Astrocyte (in vitro differentiated cells and primary cell): ENCODE results near the gene LGALS3BP. TPM values are rescaled to one million over a fixed set of nuclear protein-coding genes. Genes with fewer than 3 reads are reported as not detected.

Experiments
- DNase-seq: peaks from one replicate; pipeline ENCODE4 v3.0.0-alpha.2; 2010; ENCODE audit warnings: low read depth
- FAIRE-seq: peaks from 2 replicates; lab custom pipeline; 2011; peaks lifted over from hg19 to GRCh38; lab: Jason Lieb, UNC
- H2AFZ ChIP-seq: 2 replicates; pipeline ENCODE4 v1.6.0; 2012; ENCODE audit warnings: low read depth, low read length, inconsistent platforms
- H3K27ac ChIP-seq: 2 replicates; pipeline ENCODE4 v1.5.1; 2011; ENCODE audit warnings: low read depth, low read length, inconsistent platforms
- H3K27me3 ChIP-seq: 2 replicates; pipeline ENCODE4 v1.6.0; 2011; ENCODE audit warnings: low read length, inconsistent platforms; ENCODE audit not compliant: insufficient read depth
- H3K36me3 ChIP-seq: 2 replicates; pipeline ENCODE4 v1.5.1; 2011; ENCODE audit warnings: low read length, inconsistent platforms; ENCODE audit not compliant: insufficient read depth
- H3K4me1 ChIP-seq: 2 replicates; pipeline ENCODE4 v1.5.1; 2011; ENCODE audit warnings: low read length, inconsistent platforms; ENCODE audit not compliant: insufficient read depth
- H3K4me2 ChIP-seq: 2 replicates; pipeline ENCODE4 v1.6.0; 2012; ENCODE audit warnings: low read length, inconsistent platforms
- H3K4me3 ChIP-seq: 2 replicates; pipeline ENCODE4 v1.5.1; 2011; ENCODE audit warnings: low read depth, mild to moderate bottlenecking, low read length, inconsistent platforms; ENCODE audit not compliant: insufficient read depth
- H3K79me2 ChIP-seq: 2 replicates; pipeline ENCODE4 v1.6.0; 2012; ENCODE audit warnings: mild to moderate bottlenecking, low read length, inconsistent platforms; ENCODE audit not compliant: insufficient read depth
- H3K9ac ChIP-seq: 2 replicates; pipeline ENCODE4 v1.6.0; 2012; ENCODE audit warnings: mild to moderate bottlenecking, low read length, inconsistent platforms
- H3K9me3 ChIP-seq: 2 replicates; pipeline ENCODE4 v1.5.1; 2012; ENCODE audit warnings: low read depth, mild to moderate bottlenecking, low read length, inconsistent platforms; ENCODE audit not compliant: insufficient read depth
- H4K20me1 ChIP-seq: 2 replicates; pipeline ENCODE4 v1.6.0; 2012; ENCODE audit warnings: low read length, inconsistent platforms; ENCODE audit not compliant: insufficient read depth
- H3K27ac Mint-ChIP-seq: one replicate; pipeline ENCODE4 v1.8.0; 2021; ENCODE audit warnings: mild to moderate bottlenecking, mixed read lengths; ENCODE audit not compliant: unreplicated experiment
- H3K27me3 Mint-ChIP-seq: one replicate; pipeline ENCODE4 v1.8.0; 2021; ENCODE audit warnings: low read depth, mixed read lengths; ENCODE audit not compliant: unreplicated experiment
- H3K36me3 Mint-ChIP-seq: one replicate; pipeline ENCODE4 v1.8.0; 2021; ENCODE audit warnings: low read depth, mixed read lengths; ENCODE audit not compliant: unreplicated experiment
- H3K4me1 Mint-ChIP-seq: one replicate; pipeline ENCODE4 v1.8.0; 2021; ENCODE audit warnings: low read depth, mixed read lengths; ENCODE audit not compliant: unreplicated experiment
- H3K4me3 Mint-ChIP-seq: one replicate; pipeline ENCODE4 v1.8.0; 2021; ENCODE audit warnings: mild to moderate bottlenecking, moderate library complexity, mixed read lengths; ENCODE audit not compliant: unreplicated experiment
- H3K9me3 Mint-ChIP-seq: one replicate; pipeline ENCODE4 v1.8.0; 2021; ENCODE audit warnings: mild to moderate bottlenecking, mixed read lengths; ENCODE audit not compliant: unreplicated experiment
- CTCF ChIP-seq: IDR thresholded peaks from 2 replicates; pipeline ENCODE4 v1.5.1; 2011; ENCODE audit warnings: low read depth, mild to moderate bottlenecking, inconsistent platforms, low read length, moderate library complexity; ENCODE audit not compliant: insufficient read depth
- EZH2 ChIP-seq: IDR thresholded peaks from 2 replicates; pipeline ENCODE4 v1.6.1; 2012; ENCODE audit warnings: mild to moderate bottlenecking, low read length, inconsistent platforms; ENCODE audit not compliant: insufficient read depth
- total RNA-seq: library from RNA; stranded (reverse); gene quantifications from 2 replicates; pipeline ENCODE4 v1.2.1, GENCODE V29; 2021

LGALS3BP gene
- total RNA-seq, 1 donor from 2014 or later = 495 TPM

GRCh38 chr17:79024901-79025737 is 45.4 kb upstream of the LGALS3BP start:
- Mint-ChIP-seq H3K4me1 (peaks cover 19% of the 10 kb centered on the region), H3K4me3 (peak overlapping the region; percentile 73), H3K36me3 (no peaks in the 10 kb centered on the region), H3K27me3 (peaks cover 61% of the 10 kb centered on the region), H3K27ac (no peak overlapping the region), H3K9me3 (peaks cover 2% of the 10 kb centered on the region)
- H3K9ac ChIP-seq = peak overlapping the region; percentile 51
- TF ChIP-seq EZH2 (no peak), CTCF (no peak)
- peaks cover 38% of the 10 kb centered on the region for H3K27me3 ChIP-seq
- no peak overlapping the region for H3K27ac ChIP-seq
- H3K79me2 ChIP-seq = no peaks in the 10 kb centered on the region
- H3K9me3 ChIP-seq = no peaks in the 10 kb centered on the region
- H3K36me3 ChIP-seq = no peaks in the 10 kb centered on the region
- H3K4me3 ChIP-seq = peak overlapping the region; percentile 64
- no peaks in the 10 kb centered on the region for H4K20me1 ChIP-seq
- DNase-seq (no peak), FAIRE-seq (no peak)
- H3K4me1 ChIP-seq = peaks cover 30% of the 10 kb centered on the region
- peak overlapping the region; percentile 79 for H2AFZ ChIP-seq
- H3K4me2 ChIP-seq = peak overlapping the region; percentile 96

- H3K4me1 Mint-ChIP-seq = peaks cover 17% of the 10 kb centered on the region
- no peak for DNase-seq
These were observed 44.4 kb upstream of the LGALS3BP start, which contains the start of gene C1QTNF1 for GRCh38 chr17:79023886-79024771. Gene C1QTNF1, plus strand, starts transcription at chr17:79024169. Its CDS starts 19,800 bp downstream, at chr17:79043969.

More at GRCh38 chr17:79023886-79024771, 44.4 kb upstream of the LGALS3BP start, which contains the start of gene C1QTNF1:
- Histone ChIP-seq H2AFZ (peak within 1 kb of the TSS; percentile 79), H4K20me1 (no peaks in the 10 kb centered on the region), H3K27me3 (peaks cover 28% of the 10 kb centered on the region), H3K9ac (peak within 1 kb of the TSS; percentile 51), H3K4me2 (peak within 1 kb of the TSS; percentile 96), H3K36me3 (no peaks in the 10 kb centered on the region), H3K9me3 (no peaks in the 10 kb centered on the region), H3K4me1 (peaks cover 30% of the 10 kb centered on the region), H3K4me3 (peak within 1 kb of the TSS; percentile 64), H3K27ac (no peak within 1 kb of the TSS), H3K79me2 (no peaks in the 10 kb centered on the region)
- Mint-ChIP-seq H3K4me3 (peak within 1 kb of the TSS; percentile 85), H3K36me3 (no peaks in the 10 kb centered on the region), H3K27me3 (peaks cover 55% of the 10 kb centered on the region), H3K9me3 (peaks cover 2% of the 10 kb centered on the region), H3K27ac (no peak within 1 kb of the TSS)
- TF ChIP-seq EZH2 (peak; percentile 62), CTCF (no peak)
- no peak for FAIRE-seq
